GM18517 (cell line): ENCODE data around the gene GNG4.
A peak's percentile ranks its signal among the peaks of the same experiment; 100 is the strongest.
"Not testable (repeated sequence)": the region's sequence is repeated elsewhere in the genome, so short reads cannot be mapped to it uniquely, and the experiment has no call there.

ENCODE experiments used
- ATAC-seq: cut with Tn5 transposase; IDR thresholded peaks from one replicate; pipeline ENCODE4 v1.9.1; 2021; ENCODE audit warnings: mild to moderate bottlenecking, moderate library complexity; ENCODE audit not compliant: unreplicated experiment

The GNG4 gene

GRCh38 chr1:235650341-235651169 lies 971 bp upstream of the GNG4 start:
- no peak for ATAC-seq

- ATAC-seq = no peak
Measured at GRCh38 chr1:235648954-235649367, 623 bp downstream of the GNG4 start.

GRCh38 chr1:235648407-235648907 lies 1.1 kb downstream of the GNG4 start:
- ATAC-seq = no peak

GRCh38 chr1:235647537-235647936 lies 2.0 kb downstream of the GNG4 start:
- not testable (repeated sequence) for ATAC-seq

GRCh38 chr1:235646463-235646862 lies 3.1 kb downstream of the GNG4 start:
- no peak for ATAC-seq

GRCh38 chr1:235644693-235645305 lies 4.8 kb downstream of the GNG4 start:
- ATAC-seq = no peak

- ATAC-seq = no peak
Measured at GRCh38 chr1:235643837-235644692, 5.5 kb downstream of the GNG4 start.

GRCh38 chr1:235642943-235643371 lies 6.6 kb downstream of the GNG4 start:
- ATAC-seq = no peak

GRCh38 chr1:235642011-235642942 lies 7.3 kb downstream of the GNG4 start:
- ATAC-seq = peak; percentile 58

GRCh38 chr1:235640580-235640979 lies 9.0 kb downstream of the GNG4 start:
- no peak for ATAC-seq

GRCh38 chr1:235639226-235640205 lies 10.1 kb downstream of the GNG4 start:
- ATAC-seq = no peak

GRCh38 chr1:235638612-235639011 lies 11.0 kb downstream of the GNG4 start:
- not testable (repeated sequence) for ATAC-seq

- no peak for ATAC-seq
Measured at GRCh38 chr1:235637756-235638534, 11.6 kb downstream of the GNG4 start.

- ATAC-seq = no peak
Measured at GRCh38 chr1:235635938-235636662, 13.5 kb downstream of the GNG4 start.

GRCh38 chr1:235632506-235633401 lies 16.8 kb downstream of the GNG4 start:
- ATAC-seq = peak; percentile 94

GRCh38 chr1:235631816-235632215 lies 17.8 kb downstream of the GNG4 start:
- ATAC-seq = no peak
